Kidney capillary endothelial cell (primary cell): ENCODE results near the gene TTC33.
"Not testable (repeated sequence)": the region's sequence is repeated elsewhere in the genome, so short reads cannot be mapped to it uniquely, and the experiment has no call there.

Experiments
- DNase-seq: peaks from one replicate; pipeline ENCODE4 v3.0.0-alpha.2; 2018; ENCODE audit warnings: low spot score

The TTC33 gene

GRCh38 chr5:40607202-40607601 is 148.6 kb downstream of the TTC33 start:
- DNase-seq: no peak

DNA sequence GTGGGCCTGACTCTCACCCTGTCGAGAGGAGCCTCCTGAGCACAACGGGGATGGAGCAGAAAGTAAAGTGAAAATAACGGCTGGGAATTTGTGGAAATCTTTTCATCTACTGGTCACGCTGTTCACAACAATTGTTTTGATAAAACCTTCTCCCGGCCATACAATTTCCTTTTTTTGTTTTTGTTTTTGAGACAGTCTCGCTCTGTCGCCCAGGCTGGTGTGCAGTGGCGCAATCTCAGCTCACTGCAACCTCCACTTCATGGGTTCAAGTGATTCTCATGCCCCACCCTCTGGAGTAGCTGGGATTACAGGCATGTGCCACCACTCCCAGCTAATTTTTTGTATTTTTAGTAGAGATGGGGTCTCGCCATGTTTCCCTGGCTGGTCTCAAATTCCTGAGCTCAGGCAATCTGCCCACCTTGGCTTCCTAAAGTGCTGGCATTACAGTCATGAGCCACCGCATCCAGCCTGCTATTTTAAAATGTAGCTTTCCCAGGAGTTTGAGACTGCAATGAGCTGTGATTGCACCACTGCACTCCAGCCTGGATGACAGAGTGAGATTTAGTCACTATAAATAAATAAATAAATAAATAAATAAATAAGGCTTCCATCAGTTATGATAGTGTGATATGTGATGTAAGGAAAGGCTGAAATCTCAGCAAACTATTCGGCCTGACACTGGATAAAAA is 149.5 kb downstream of the TTC33 start:
- no peak for DNase-seq

- DNase-seq: no peak
These were observed 150.3 kb downstream of the TTC33 start for GRCh38 chr5:40605295-40605958.

GRCh38 chr5:40603378-40603777 is 152.4 kb downstream of the TTC33 start:
- no peak for DNase-seq

DNA sequence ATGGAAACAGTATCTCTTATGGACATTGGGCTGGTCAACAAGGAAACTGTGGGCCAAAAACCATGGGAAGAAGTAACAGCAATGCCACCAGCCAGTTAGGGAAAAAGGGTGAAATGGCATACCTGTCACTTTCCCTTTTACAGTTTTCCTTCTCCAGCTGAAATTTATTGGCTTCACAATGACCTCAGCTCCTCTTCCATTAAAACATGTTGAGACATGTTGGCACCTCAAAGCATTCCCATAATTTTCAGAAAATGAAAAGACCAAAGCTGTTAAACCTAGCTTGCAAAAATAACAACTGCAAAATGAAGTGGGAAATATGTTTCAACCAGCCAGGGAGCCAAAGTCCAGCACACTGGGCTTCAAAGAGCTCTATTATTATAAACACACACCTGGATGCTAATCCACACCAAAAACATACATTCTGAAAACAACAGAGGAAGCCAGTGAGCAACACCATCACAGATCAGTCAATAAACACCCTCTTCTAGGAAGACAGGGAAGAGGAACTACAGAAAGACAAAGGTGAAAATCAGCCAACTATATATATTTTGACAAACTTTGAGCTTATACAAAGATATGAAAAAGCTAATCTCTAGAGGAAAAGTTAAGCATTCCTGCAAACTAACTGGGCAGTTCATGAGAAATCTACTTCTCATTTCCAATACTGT is 154.4 kb downstream of the TTC33 start:
- no peak for DNase-seq

GRCh38 chr5:40600383-40600782 is 155.4 kb downstream of the TTC33 start:
- DNase-seq: no peak

GRCh38 chr5:40599676-40600075 is 156.1 kb downstream of the TTC33 start:
- no peak for DNase-seq

- no peak for DNase-seq
These were observed 160.9 kb downstream of the TTC33 start for GRCh38 chr5:40594811-40595210.

- not testable (repeated sequence) for DNase-seq
These were observed 163.9 kb downstream of the TTC33 start for GRCh38 chr5:40591727-40592396.

GRCh38 chr5:40587376-40587775 is 168.4 kb downstream of the TTC33 start:
- DNase-seq: no peak

DNA sequence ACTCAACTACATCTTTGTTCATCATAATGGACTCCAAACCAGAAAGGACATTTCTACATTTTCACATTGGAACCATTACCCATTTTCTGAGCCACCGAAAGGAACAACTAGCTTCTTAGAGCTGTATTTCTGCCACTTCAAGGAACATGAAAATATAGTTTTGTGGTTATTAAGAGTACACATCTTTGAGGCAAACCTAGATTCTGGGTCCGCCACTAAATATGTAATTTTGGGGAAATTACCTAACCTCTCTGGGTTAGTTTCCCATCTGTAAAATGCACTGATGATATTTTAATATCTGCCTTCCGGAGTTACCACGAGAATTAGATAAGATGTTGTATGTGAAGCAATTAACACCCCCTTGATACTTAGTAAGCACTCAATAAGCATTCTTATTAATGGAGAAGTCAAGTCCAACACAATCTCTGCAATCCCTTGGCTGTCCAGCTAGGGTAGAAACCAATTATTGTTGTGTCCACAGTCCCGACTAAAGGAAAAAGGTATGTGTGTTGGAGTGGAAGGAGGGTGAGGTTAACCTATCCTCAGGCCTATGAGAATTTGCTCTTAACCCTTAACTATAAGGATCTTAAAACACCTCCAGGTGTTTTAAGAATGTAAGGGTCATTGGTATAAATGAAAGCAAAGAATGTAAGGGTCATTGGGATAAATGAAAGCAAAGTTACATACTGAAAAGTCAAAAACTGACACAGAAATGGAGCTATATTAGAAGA is 170.1 kb downstream of the TTC33 start:
- no peak for DNase-seq

- DNase-seq: no peak
These were observed 171.7 kb downstream of the TTC33 start for GRCh38 chr5:40584054-40584453.

DNA sequence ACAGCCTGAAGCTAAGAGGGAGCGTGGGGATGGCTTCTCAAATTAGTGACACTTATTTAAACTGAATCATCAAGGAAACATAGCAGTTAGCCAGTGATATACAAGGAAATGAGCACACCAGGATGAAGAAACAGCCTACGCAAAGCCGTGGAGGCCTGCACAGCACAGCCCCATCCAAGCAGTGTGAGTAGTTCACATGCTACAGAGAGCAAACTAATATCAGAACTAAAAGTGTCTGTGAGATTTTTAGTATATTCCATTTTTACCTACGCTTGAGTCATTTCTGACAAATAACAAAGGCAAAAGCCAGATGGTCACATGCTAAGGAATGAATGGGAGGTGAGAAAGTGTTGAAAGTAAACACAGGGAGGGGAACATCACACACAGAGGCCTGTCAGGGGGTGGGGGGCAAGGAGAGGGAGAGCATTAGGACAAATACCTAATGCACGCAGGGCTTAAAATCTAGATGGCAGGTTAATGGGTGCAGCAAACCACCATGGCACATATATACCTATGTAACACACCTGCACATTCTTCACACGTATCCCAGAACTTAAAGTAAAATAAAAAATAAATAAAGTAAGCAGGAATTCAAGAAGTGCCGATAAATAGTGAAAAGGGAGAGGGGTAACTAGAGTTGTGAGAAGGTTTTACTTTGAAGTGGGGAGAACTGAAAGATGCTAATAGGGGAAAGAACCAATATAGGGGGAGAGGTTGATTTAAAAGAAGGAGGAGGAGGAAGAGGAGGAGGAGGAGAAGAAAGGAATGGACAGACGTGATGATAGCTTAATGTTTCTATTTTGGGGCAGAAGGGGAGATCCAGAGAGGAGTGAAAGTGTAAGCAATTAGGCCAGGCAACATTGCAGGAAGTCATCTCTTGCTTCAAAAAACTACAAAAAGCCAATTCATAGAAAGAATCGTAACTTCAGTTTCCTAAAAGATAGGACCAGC is 177.0 kb downstream of the TTC33 start:
- no peak for DNase-seq

- DNase-seq: no peak
These were observed 178.0 kb downstream of the TTC33 start for GRCh38 chr5:40577718-40578117.

DNA sequence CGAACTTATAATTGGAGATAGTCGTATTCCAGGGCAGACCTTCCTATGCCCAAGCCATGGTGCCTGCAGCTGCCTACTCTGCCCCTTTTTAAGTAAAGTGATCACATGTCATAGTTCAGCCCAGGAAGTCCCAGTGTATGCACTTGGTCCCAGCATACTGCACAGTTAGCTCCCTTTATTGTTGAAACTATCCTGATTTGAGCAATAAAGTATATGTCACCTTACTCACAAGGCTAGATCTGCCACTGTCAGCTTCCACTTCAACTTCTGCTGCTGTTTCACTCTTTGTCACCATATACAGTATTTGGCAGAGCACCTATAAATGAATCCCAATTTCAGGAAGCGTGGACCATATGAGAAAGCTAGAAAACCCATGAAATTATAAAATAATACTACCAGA is 179.8 kb downstream of the TTC33 start:
- no peak for DNase-seq

- DNase-seq: no peak
These were observed 180.3 kb downstream of the TTC33 start for GRCh38 chr5:40575411-40575810.

DNA sequence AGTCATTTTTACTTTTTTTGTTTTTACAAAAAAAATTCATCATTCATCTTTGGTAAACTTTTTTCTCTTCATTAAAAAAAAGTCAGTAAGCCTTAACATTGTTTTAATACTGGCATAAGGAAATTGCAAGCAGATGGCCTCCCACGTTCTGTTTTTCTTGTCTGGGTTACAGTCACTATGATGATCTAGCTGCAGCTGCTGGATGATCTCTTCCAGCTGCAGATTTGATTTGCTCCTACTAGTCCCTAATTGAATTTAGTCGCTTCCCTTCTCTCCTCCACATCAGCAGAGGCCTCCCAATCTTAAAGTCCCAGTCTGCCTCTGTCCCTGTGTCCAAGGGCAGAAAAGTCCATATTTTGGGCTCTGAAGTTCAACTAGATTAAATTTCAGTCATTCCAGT is 182.8 kb downstream of the TTC33 start:
- DNase-seq: no peak

DNA sequence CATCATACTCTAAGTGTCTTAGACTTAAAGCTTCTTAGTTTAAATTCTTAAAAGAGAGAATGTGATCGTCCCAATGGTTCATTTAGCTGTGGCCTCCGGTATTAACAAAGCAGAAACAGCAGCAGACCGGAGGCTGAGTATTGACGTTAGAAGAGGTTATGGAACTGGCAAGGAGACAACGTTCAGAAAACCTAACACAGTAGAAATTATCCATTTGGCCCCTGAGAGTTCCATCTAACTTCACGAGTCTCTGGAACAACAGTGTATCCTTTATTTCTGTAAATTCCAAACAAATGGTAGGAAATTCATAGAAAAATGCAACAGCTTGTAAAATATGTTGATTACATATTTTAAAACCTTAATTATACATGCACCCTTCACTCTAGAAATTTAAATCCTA is 183.4 kb downstream of the TTC33 start:
- no peak for DNase-seq

DNA sequence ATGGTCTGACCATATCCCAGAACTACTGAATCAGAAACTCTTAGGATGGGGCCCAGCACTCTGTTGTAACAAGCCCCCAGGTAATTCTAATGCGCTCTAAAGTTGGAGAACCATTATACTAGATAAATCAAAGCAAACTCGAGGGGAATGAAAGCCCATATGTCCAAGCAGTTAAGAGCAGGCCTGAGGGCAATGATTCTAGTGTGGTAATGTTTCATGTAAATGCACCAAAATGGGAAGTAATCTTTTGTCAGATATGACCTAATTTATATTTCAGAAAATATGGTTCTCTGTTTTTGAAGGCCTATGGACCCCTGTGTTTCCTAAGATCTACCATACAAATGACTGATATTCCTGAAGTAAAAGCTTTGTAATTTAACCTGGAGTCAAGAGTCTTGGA is 184.0 kb downstream of the TTC33 start:
- no peak for DNase-seq

DNA sequence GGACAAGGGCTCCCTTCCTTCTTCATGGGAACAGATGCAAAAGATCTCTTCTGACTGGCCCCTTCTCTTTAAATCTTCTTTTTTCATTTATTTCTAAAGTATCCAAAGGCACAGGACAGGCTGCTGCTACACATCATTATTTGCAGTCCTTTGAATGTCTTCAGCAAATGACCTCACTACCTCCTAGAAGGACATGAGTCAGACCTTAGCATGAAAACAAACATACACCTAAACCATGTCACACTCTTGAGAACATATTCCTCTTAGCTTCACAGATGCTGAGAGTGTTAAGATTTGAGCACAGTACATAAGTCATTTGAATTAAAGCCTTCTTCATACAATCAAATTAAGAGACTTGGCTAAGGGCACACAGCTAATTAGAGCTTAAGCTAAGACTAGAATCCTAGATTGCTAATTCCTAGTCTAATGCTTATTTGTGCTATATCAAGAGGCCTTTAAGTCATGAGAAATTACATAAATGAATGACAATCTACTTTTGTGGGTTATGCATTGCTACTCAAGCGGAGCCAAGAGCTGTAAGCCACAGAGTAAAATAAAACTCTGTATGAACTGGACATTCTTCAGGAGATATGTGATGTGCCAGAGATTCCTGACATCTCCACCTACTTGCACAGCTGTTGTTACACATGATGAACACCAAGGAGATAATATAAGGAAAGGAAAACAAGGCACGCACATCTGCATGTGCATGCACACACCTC is 185.2 kb downstream of the TTC33 start:
- peak; percentile 69 for DNase-seq
